Astrocyte (in vitro differentiated cells and primary cell): ENCODE results near the gene CDO1. TPM values are rescaled to one million over a fixed set of nuclear protein-coding genes. Genes with fewer than 3 reads are reported as not detected.

ENCODE experiments used
- DNase-seq: peaks from one replicate; pipeline ENCODE4 v3.0.0-alpha.2; 2010; ENCODE audit warnings: low read depth
- FAIRE-seq: peaks from 2 replicates; lab custom pipeline; 2011; peaks lifted over from hg19 to GRCh38; lab: Jason Lieb, UNC
- H2AFZ ChIP-seq: 2 replicates; pipeline ENCODE4 v1.6.0; 2012; ENCODE audit warnings: low read depth, low read length, inconsistent platforms
- H3K27ac ChIP-seq: 2 replicates; pipeline ENCODE4 v1.5.1; 2011; ENCODE audit warnings: low read depth, low read length, inconsistent platforms
- H3K27me3 ChIP-seq: 2 replicates; pipeline ENCODE4 v1.6.0; 2011; ENCODE audit warnings: low read length, inconsistent platforms; ENCODE audit not compliant: insufficient read depth
- H3K36me3 ChIP-seq: 2 replicates; pipeline ENCODE4 v1.5.1; 2011; ENCODE audit warnings: low read length, inconsistent platforms; ENCODE audit not compliant: insufficient read depth
- H3K4me1 ChIP-seq: 2 replicates; pipeline ENCODE4 v1.5.1; 2011; ENCODE audit warnings: low read length, inconsistent platforms; ENCODE audit not compliant: insufficient read depth
- H3K4me2 ChIP-seq: 2 replicates; pipeline ENCODE4 v1.6.0; 2012; ENCODE audit warnings: low read length, inconsistent platforms
- H3K4me3 ChIP-seq: 2 replicates; pipeline ENCODE4 v1.5.1; 2011; ENCODE audit warnings: low read depth, mild to moderate bottlenecking, low read length, inconsistent platforms; ENCODE audit not compliant: insufficient read depth
- H3K79me2 ChIP-seq: 2 replicates; pipeline ENCODE4 v1.6.0; 2012; ENCODE audit warnings: mild to moderate bottlenecking, low read length, inconsistent platforms; ENCODE audit not compliant: insufficient read depth
- H3K9ac ChIP-seq: 2 replicates; pipeline ENCODE4 v1.6.0; 2012; ENCODE audit warnings: mild to moderate bottlenecking, low read length, inconsistent platforms
- H3K9me3 ChIP-seq: 2 replicates; pipeline ENCODE4 v1.5.1; 2012; ENCODE audit warnings: low read depth, mild to moderate bottlenecking, low read length, inconsistent platforms; ENCODE audit not compliant: insufficient read depth
- H4K20me1 ChIP-seq: 2 replicates; pipeline ENCODE4 v1.6.0; 2012; ENCODE audit warnings: low read length, inconsistent platforms; ENCODE audit not compliant: insufficient read depth
- H3K27ac Mint-ChIP-seq: one replicate; pipeline ENCODE4 v1.8.0; 2021; ENCODE audit warnings: mild to moderate bottlenecking, mixed read lengths; ENCODE audit not compliant: unreplicated experiment
- H3K27me3 Mint-ChIP-seq: one replicate; pipeline ENCODE4 v1.8.0; 2021; ENCODE audit warnings: low read depth, mixed read lengths; ENCODE audit not compliant: unreplicated experiment
- H3K36me3 Mint-ChIP-seq: one replicate; pipeline ENCODE4 v1.8.0; 2021; ENCODE audit warnings: low read depth, mixed read lengths; ENCODE audit not compliant: unreplicated experiment
- H3K4me1 Mint-ChIP-seq: one replicate; pipeline ENCODE4 v1.8.0; 2021; ENCODE audit warnings: low read depth, mixed read lengths; ENCODE audit not compliant: unreplicated experiment
- H3K4me3 Mint-ChIP-seq: one replicate; pipeline ENCODE4 v1.8.0; 2021; ENCODE audit warnings: mild to moderate bottlenecking, moderate library complexity, mixed read lengths; ENCODE audit not compliant: unreplicated experiment
- H3K9me3 Mint-ChIP-seq: one replicate; pipeline ENCODE4 v1.8.0; 2021; ENCODE audit warnings: mild to moderate bottlenecking, mixed read lengths; ENCODE audit not compliant: unreplicated experiment
- CTCF ChIP-seq: IDR thresholded peaks from 2 replicates; pipeline ENCODE4 v1.5.1; 2011; ENCODE audit warnings: low read depth, mild to moderate bottlenecking, inconsistent platforms, low read length, moderate library complexity; ENCODE audit not compliant: insufficient read depth
- EZH2 ChIP-seq: IDR thresholded peaks from 2 replicates; pipeline ENCODE4 v1.6.1; 2012; ENCODE audit warnings: mild to moderate bottlenecking, low read length, inconsistent platforms; ENCODE audit not compliant: insufficient read depth
- total RNA-seq: library from RNA; stranded (reverse); gene quantifications from 2 replicates; pipeline ENCODE4 v1.2.1, GENCODE V29; 2021

CDO1 gene
- total RNA-seq, 1 donor from 2014 or later = 6.1 TPM

DNA sequence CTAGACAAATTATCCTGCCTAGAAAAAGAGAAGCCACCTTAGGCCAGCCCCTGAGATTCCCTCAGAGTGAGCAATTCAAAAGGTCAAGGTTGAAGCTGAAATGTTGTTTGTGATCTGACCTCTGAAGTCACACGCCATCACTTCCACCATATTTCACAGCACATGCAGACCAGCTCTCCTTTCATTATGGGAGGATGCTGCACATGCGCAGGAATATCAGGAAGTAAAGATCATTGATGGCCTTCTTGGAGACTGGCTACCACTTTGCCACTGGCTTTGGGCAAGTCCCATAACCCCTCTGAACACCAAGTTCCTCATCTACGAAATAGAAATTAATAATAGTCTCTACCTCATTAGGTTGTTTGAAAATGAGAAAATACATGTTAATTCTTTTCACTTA is 39.5 kb downstream of the CDO1 start:
- Histone ChIP-seq H3K4me1 (no peaks in the 10 kb centered on the region), H3K36me3 (no peaks in the 10 kb centered on the region), H3K4me3 (no peak overlapping the region), H3K9ac (no peak overlapping the region), H3K27me3 (no peaks in the 10 kb centered on the region), H4K20me1 (no peaks in the 10 kb centered on the region), H2AFZ (no peak overlapping the region), H3K79me2 (no peaks in the 10 kb centered on the region), H3K9me3 (no peaks in the 10 kb centered on the region), H3K4me2 (no peak overlapping the region), H3K27ac (no peak overlapping the region)
- DNase-seq (no peak), FAIRE-seq (no peak)
- H3K27me3 Mint-ChIP-seq = no peaks in the 10 kb centered on the region
- H3K36me3 Mint-ChIP-seq = no peaks in the 10 kb centered on the region
- no peaks in the 10 kb centered on the region for H3K9me3 Mint-ChIP-seq
- no peak overlapping the region for H3K4me3 Mint-ChIP-seq
- no peaks in the 10 kb centered on the region for H3K4me1 Mint-ChIP-seq
- no peak overlapping the region for H3K27ac Mint-ChIP-seq
- TF ChIP-seq CTCF = no peak
- no peak for TF ChIP-seq EZH2

DNA sequence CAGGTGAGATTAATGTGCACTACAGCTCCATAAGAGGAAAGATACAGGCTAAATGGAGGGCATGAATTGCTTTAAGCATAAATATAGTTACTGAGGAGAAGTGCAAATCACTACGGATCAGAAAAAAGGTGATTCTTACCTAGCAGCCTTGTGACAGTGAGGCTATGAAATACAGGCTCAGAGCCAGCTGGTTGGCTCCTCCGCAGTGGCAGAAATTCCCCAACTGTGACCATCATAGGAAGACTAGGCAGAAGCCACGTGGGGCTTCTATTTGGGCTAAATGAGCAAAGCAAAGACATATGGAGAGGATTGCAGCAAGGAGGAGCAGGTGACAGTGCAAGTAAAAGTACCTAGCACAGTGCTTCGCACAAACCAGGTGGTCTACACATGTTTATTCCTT is 40.5 kb downstream of the CDO1 start:
- no peaks in the 10 kb centered on the region for H3K4me1 Mint-ChIP-seq

More for the DNA sequence above, 40.5 kb downstream of the CDO1 start:
- Histone ChIP-seq H3K4me1 (no peaks in the 10 kb centered on the region), H3K9ac (no peak overlapping the region), H3K79me2 (no peaks in the 10 kb centered on the region), H4K20me1 (no peaks in the 10 kb centered on the region), H3K9me3 (no peaks in the 10 kb centered on the region), H2AFZ (no peak overlapping the region), H3K36me3 (no peaks in the 10 kb centered on the region), H3K27me3 (no peaks in the 10 kb centered on the region), H3K27ac (no peak overlapping the region), H3K4me2 (no peak overlapping the region), H3K4me3 (no peak overlapping the region)
- DNase-seq (no peak), FAIRE-seq (no peak)
- no peaks in the 10 kb centered on the region for H3K9me3 Mint-ChIP-seq
- TF ChIP-seq EZH2 (no peak), CTCF (no peak)
- H3K27ac Mint-ChIP-seq = no peak overlapping the region
- no peaks in the 10 kb centered on the region for H3K36me3 Mint-ChIP-seq
- H3K4me3 Mint-ChIP-seq = no peak overlapping the region
- no peaks in the 10 kb centered on the region for H3K27me3 Mint-ChIP-seq
